WTC11 (cell line): ENCODE data around the gene HCFC2.

Source experiments
- ATF3 ChIP-seq: sonication (generic); formaldehyde crosslinking; conservative IDR thresholded peaks from 2 replicates; pipeline ENCODE4 v1.8.1; 2022; ENCODE audit warnings: mild to moderate bottlenecking, missing genetic modification reagents
- CTCF ChIP-seq: fragments of 200-600 bp; IDR thresholded peaks from 2 replicates; pipeline ENCODE4 v1.8.0; 2022; ENCODE audit warnings: antibody characterized with exemption
- MAX ChIP-seq: sonication (generic); formaldehyde crosslinking; IDR thresholded peaks from 2 replicates; pipeline ENCODE4 v1.8.0; 2022; ENCODE audit warnings: mild to moderate bottlenecking, missing genetic modification reagents
- NFATC4 ChIP-seq: fragments of 250-450 bp; sonication (Bioruptor Pico); IDR thresholded peaks from 2 replicates; pipeline ENCODE4 v1.9.0; 2021; ENCODE audit warnings: mild to moderate bottlenecking
- SP1 ChIP-seq: sonication (generic); formaldehyde crosslinking; conservative IDR thresholded peaks from 2 replicates; pipeline ENCODE4 v1.8.1; 2022; ENCODE audit warnings: missing genetic modification reagents
- TF ChIP-seq, protein P1 (sequence below): sonication (generic); formaldehyde crosslinking; conservative IDR thresholded peaks from 2 replicates; pipeline ENCODE4 v1.8.1; 2023; ENCODE audit warnings: mild to moderate bottlenecking, low read depth, missing genetic modification reagents, moderate library complexity

DNA sequence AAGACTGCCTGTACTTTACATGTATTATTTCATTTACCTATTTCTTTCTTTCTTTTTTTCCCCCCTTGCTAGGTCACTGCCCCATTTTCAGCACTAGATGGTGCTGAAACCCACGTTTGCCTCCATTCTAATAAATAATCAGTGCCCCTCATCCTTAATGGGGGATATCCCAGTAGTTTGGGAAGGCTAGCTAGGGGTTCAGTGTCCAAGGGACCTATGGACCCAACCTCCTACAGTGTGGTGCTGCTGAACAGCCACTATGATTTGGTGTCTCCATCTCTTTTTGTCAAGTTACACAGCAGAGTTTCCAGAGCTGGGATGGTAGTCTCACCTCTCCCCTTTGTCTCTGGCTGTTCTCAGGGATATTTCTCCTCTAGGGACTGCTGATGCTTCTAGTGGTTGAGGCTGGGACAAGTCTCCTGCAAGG lies 6.5 kb upstream of the HCFC2 start:
- TF ChIP-seq, protein P1, sequence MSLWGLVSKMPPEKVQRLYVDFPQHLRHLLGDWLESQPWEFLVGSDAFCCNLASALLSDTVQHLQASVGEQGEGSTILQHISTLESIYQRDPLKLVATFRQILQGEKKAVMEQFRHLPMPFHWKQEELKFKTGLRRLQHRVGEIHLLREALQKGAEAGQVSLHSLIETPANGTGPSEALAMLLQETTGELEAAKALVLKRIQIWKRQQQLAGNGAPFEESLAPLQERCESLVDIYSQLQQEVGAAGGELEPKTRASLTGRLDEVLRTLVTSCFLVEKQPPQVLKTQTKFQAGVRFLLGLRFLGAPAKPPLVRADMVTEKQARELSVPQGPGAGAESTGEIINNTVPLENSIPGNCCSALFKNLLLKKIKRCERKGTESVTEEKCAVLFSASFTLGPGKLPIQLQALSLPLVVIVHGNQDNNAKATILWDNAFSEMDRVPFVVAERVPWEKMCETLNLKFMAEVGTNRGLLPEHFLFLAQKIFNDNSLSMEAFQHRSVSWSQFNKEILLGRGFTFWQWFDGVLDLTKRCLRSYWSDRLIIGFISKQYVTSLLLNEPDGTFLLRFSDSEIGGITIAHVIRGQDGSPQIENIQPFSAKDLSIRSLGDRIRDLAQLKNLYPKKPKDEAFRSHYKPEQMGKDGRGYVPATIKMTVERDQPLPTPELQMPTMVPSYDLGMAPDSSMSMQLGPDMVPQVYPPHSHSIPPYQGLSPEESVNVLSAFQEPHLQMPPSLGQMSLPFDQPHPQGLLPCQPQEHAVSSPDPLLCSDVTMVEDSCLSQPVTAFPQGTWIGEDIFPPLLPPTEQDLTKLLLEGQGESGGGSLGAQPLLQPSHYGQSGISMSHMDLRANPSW (CRISPR knock-in tag) = no peak
- TF ChIP-seq ATF3 (CRISPR knock-in tag) (no peak), NFATC4 (CRISPR knock-in tag) (no peak), CTCF (peak; percentile 19; the same call in 1 of the 2 replicates), MAX (CRISPR knock-in tag) (no peak), SP1 (CRISPR knock-in tag) (no peak)
